H9 (cell line): ENCODE measurements around the gene PKP3. TPM values are rescaled to one million over a fixed set of nuclear protein-coding genes. Genes with fewer than 3 reads are reported as not detected.

Experiments
- DNase-seq: peaks from one replicate; pipeline ENCODE4 v3.0.0-alpha.2; 2017
- H2AFZ ChIP-seq: one replicate; pipeline ENCODE4 v1.6.1; 2013; ENCODE audit warnings: mild to moderate bottlenecking, low read length, control low read depth, moderate library complexity
- H2AK5ac ChIP-seq: 2 replicates; pipeline ENCODE4 v1.6.1; 2013; ENCODE audit warnings: low read length, control low read depth, mixed read lengths; ENCODE audit not compliant: insufficient read length
- H2BK120ac ChIP-seq: one replicate; pipeline ENCODE4 v1.6.1; 2013; ENCODE audit warnings: low read depth, mild to moderate bottlenecking, low read length, control low read depth, inconsistent platforms; ENCODE audit not compliant: poor library complexity, severe bottlenecking
- H2BK12ac ChIP-seq: 2 replicates; pipeline ENCODE4 v1.6.1; 2013; ENCODE audit warnings: low read length, control low read depth, mixed read lengths, low read depth; ENCODE audit not compliant: insufficient read length
- H2BK15ac ChIP-seq: 2 replicates; pipeline ENCODE4 v1.6.1; 2013; ENCODE audit warnings: low read depth, low read length, control low read depth
- H2BK20ac ChIP-seq: one replicate; pipeline ENCODE4 v1.6.1; 2013; ENCODE audit warnings: low read depth, mild to moderate bottlenecking, low read length, control low read depth, inconsistent platforms; ENCODE audit not compliant: poor library complexity, severe bottlenecking
- H2BK5ac ChIP-seq: 2 replicates; pipeline ENCODE4 v1.6.1; 2013; ENCODE audit warnings: low read length, control low read depth, mixed read lengths; ENCODE audit not compliant: insufficient read length
- H3K14ac ChIP-seq: 2 replicates; pipeline ENCODE4 v1.6.1; 2013; ENCODE audit warnings: low read length, control low read depth; ENCODE audit not compliant: insufficient read depth
- H3K18ac ChIP-seq: 2 replicates; pipeline ENCODE4 v1.6.1; 2013; ENCODE audit warnings: low read depth, mild to moderate bottlenecking, mixed read lengths, low read length, control low read depth; ENCODE audit not compliant: insufficient read length
- H3K23ac ChIP-seq: 2 replicates; pipeline ENCODE4 v1.6.1; 2013; ENCODE audit warnings: low read length, control low read depth, mixed read lengths, low read depth; ENCODE audit not compliant: insufficient read length
- H3K23me2 ChIP-seq: 2 replicates; pipeline ENCODE4 v1.6.1; 2013; ENCODE audit warnings: low read depth, mild to moderate bottlenecking, mixed read lengths, low read length, control low read depth; ENCODE audit not compliant: insufficient read length, poor library complexity, severe bottlenecking
- H3K27ac ChIP-seq: 2 replicates; pipeline ENCODE4 v1.5.1; 2013; ENCODE audit warnings: low read length, control low read depth, mixed read lengths, low read depth; ENCODE audit not compliant: insufficient read length
- H3K27me3 ChIP-seq: 2 replicates; pipeline ENCODE4 v1.6.1; 2013; ENCODE audit warnings: low read length, control low read depth, inconsistent platforms; ENCODE audit not compliant: insufficient read depth
- H3K4ac ChIP-seq: 2 replicates; pipeline ENCODE4 v1.6.1; 2013; ENCODE audit warnings: low read depth, mild to moderate bottlenecking, control low read depth, inconsistent platforms, low read length, moderate library complexity
- H3K4me1 ChIP-seq: 2 replicates; pipeline ENCODE4 v1.6.1; 2013; ENCODE audit warnings: low read length, control low read depth, inconsistent platforms; ENCODE audit not compliant: insufficient read depth
- H3K4me2 ChIP-seq: 2 replicates; pipeline ENCODE4 v1.6.1; 2013; ENCODE audit warnings: low read length, control low read depth, mixed read lengths; ENCODE audit not compliant: insufficient read length, insufficient read depth
- H3K56ac ChIP-seq: 2 replicates; pipeline ENCODE4 v1.6.1; 2013; ENCODE audit warnings: low read depth, mild to moderate bottlenecking, mixed read lengths, low read length, control low read depth; ENCODE audit not compliant: insufficient read length
- H3K79me1 ChIP-seq: 2 replicates; pipeline ENCODE4 v1.6.1; 2013; ENCODE audit warnings: low read depth, mild to moderate bottlenecking, moderate library complexity, low read length, control low read depth, inconsistent platforms; ENCODE audit not compliant: insufficient read depth, poor library complexity, severe bottlenecking
- H3K79me2 ChIP-seq: 2 replicates; pipeline ENCODE4 v1.6.1; 2013; ENCODE audit warnings: low read length, control low read depth, inconsistent platforms; ENCODE audit not compliant: insufficient read depth
- H3K9ac ChIP-seq: 2 replicates; pipeline ENCODE4 v1.6.1; 2013; ENCODE audit warnings: low read length, control low read depth, mixed read lengths; ENCODE audit not compliant: insufficient read length; ENCODE audit errors: extremely low read depth
- H3K9me3 ChIP-seq: one replicate; pipeline ENCODE4 v1.6.1; 2013; ENCODE audit warnings: low read depth, low read length, inconsistent platforms; ENCODE audit not compliant: control insufficient read depth
- H3T11ph ChIP-seq: one replicate; pipeline ENCODE4 v1.6.1; 2013; ENCODE audit warnings: mild to moderate bottlenecking, low read length, control low read depth, inconsistent platforms
- H4K20me1 ChIP-seq: one replicate; pipeline ENCODE4 v1.6.1; 2013; ENCODE audit not compliant: control insufficient read depth, insufficient read length, insufficient read depth
- H4K5ac ChIP-seq: 2 replicates; pipeline ENCODE4 v1.6.1; 2013; ENCODE audit warnings: low read depth, mild to moderate bottlenecking, mixed read lengths, low read length, control low read depth; ENCODE audit not compliant: insufficient read length
- H4K8ac ChIP-seq: replicated peaks from 2 replicates; pipeline ENCODE4 v1.6.1; 2013; ENCODE audit warnings: low read length, control low read depth, mixed read lengths, low read depth; ENCODE audit not compliant: insufficient read length
- H4K91ac ChIP-seq: 2 replicates; pipeline ENCODE4 v1.6.1; 2013; ENCODE audit warnings: low read depth, mild to moderate bottlenecking, moderate library complexity, mixed read lengths, low read length, control low read depth; ENCODE audit not compliant: insufficient read length
- H3K27ac Mint-ChIP-seq, 3 experiments: 2 replicates in 2 of 3; 3 replicates in 1 of 3; pipeline ENCODE4 v1.8.0; 2020 to 2021; ENCODE audit warnings: mixed read lengths in 3 of 3, mild to moderate bottlenecking in 1 of 3, moderate library complexity in 1 of 3
- H3K27me3 Mint-ChIP-seq: 2 replicates; pipeline ENCODE4 v1.8.0; 2021; ENCODE audit warnings: low read depth, mild to moderate bottlenecking, moderate library complexity, mixed read lengths
- H3K36me3 Mint-ChIP-seq, 3 experiments: 2 replicates in 2 of 3; 3 replicates in 1 of 3; pipeline ENCODE4 v1.8.0; 2020 to 2021; ENCODE audit warnings: low read depth in 3 of 3, mixed read lengths in 3 of 3; ENCODE audit not compliant: insufficient read depth in 1 of 3
- H3K4me1 Mint-ChIP-seq, 2 experiments: 2 replicates each; pipeline ENCODE4 v1.8.0; 2020; ENCODE audit warnings: mixed read lengths in 2 of 2
- H3K4me3 Mint-ChIP-seq, 2 experiments: 2 replicates in 1 of 2; 3 replicates in 1 of 2; pipeline ENCODE4 v1.8.0; 2020 to 2021; ENCODE audit warnings: mild to moderate bottlenecking in 2 of 2, mixed read lengths in 2 of 2, moderate library complexity in 1 of 2
- H3K9me3 Mint-ChIP-seq, 2 experiments: 2 replicates in 1 of 2; 3 replicates in 1 of 2; pipeline ENCODE4 v1.8.0; 2020; ENCODE audit warnings: mild to moderate bottlenecking in 2 of 2, mixed read lengths in 2 of 2, moderate library complexity in 1 of 2
- WGBS: extraction: QIAGEN DNeasy Blood & Tissue Kit; methylation state at CpG from one replicate; pipeline ENCODE4 v1.1.7; 2013; ENCODE audit warnings: missing lambda C conversion rate, low lambda C conversion rate, mixed read lengths; ENCODE audit not compliant: insufficient read length; ENCODE audit errors: extremely low coverage; 5-methylcytosine and 5-hydroxymethylcytosine counted together
- total RNA-seq: library from RNA; stranded (reverse); gene quantifications from 2 replicates; pipeline ENCODE4 v1.2.1, GENCODE V29; 2021
- TF ChIP-seq, protein P1 (sequence below): fragments of 200-600 bp; sonication (generic); conservative IDR thresholded peaks from 3 replicates; pipeline ENCODE4 v1.8.0; 2021; ENCODE audit warnings: antibody characterized with exemption, mild to moderate bottlenecking

PKP3 gene
- total RNA-seq, 1 experiment from 2014 or later: 41.7 TPM

DNA sequence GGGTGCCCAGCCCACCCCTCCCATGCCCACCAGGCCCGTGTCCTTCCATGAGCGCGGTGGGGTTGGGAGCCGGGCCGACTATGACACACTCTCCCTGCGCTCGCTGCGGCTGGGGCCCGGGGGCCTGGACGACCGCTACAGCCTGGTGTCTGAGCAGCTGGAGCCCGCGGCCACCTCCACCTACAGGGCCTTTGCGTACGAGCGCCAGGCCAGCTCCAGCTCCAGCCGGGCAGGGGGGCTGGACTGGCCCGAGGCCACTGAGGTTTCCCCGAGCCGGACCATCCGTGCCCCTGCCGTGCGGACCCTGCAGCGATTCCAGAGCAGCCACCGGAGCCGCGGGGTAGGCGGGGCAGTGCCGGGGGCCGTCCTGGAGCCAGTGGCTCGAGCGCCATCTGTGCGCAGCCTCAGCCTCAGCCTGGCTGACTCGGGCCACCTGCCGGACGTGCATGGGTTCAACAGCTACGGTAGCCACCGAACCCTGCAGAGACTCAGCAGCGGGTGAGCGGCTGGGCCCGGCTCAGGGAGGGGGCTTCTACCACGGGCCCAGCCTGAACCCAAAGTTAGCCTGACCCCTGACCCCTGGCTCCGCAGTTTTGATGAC, 3.0 kb downstream of the PKP3 start:
- Mint-ChIP-seq H3K36me3 (peaks cover 2 to 18% (median 18%) of the 10 kb centered on the region in 3 experiments; a peak in 5 of 7 replicates), H3K4me3 (no peak overlapping the region), H3K4me1 (peaks cover 2 to 9% of the 10 kb centered on the region in 2 experiments), H3K27me3 (no peaks in the 10 kb centered on the region), H3K27ac (no peak overlapping the region), H3K9me3 (peaks cover 10 to 16% of the 10 kb centered on the region in 2 experiments)
- no peak overlapping the region for H3K27ac ChIP-seq
- H3K27me3 ChIP-seq: no peaks in the 10 kb centered on the region
- DNase-seq: no peak
- H2AK5ac ChIP-seq: no peak overlapping the region
- no peaks in the 10 kb centered on the region for H3K79me1 ChIP-seq
- H3K14ac ChIP-seq: no peak overlapping the region
- H3K23ac ChIP-seq: no peak overlapping the region
- no peak overlapping the region for H2BK12ac ChIP-seq
- no peak overlapping the region for H2BK20ac ChIP-seq
- TF ChIP-seq, protein P1, sequence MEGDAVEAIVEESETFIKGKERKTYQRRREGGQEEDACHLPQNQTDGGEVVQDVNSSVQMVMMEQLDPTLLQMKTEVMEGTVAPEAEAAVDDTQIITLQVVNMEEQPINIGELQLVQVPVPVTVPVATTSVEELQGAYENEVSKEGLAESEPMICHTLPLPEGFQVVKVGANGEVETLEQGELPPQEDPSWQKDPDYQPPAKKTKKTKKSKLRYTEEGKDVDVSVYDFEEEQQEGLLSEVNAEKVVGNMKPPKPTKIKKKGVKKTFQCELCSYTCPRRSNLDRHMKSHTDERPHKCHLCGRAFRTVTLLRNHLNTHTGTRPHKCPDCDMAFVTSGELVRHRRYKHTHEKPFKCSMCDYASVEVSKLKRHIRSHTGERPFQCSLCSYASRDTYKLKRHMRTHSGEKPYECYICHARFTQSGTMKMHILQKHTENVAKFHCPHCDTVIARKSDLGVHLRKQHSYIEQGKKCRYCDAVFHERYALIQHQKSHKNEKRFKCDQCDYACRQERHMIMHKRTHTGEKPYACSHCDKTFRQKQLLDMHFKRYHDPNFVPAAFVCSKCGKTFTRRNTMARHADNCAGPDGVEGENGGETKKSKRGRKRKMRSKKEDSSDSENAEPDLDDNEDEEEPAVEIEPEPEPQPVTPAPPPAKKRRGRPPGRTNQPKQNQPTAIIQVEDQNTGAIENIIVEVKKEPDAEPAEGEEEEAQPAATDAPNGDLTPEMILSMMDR: no peak
- H2AFZ ChIP-seq: no peak overlapping the region
- H4K5ac ChIP-seq: no peak overlapping the region
- H3K9me3 ChIP-seq: no peaks in the 10 kb centered on the region
- no peaks in the 10 kb centered on the region for H3K79me2 ChIP-seq
- H3K56ac ChIP-seq: no peak overlapping the region
- H3K4me1 ChIP-seq: no peaks in the 10 kb centered on the region
- no peak overlapping the region for H4K91ac ChIP-seq
- H4K8ac ChIP-seq: no peak overlapping the region
- H4K20me1 ChIP-seq: peaks cover 2% of the 10 kb centered on the region
- H3K18ac ChIP-seq: no peak overlapping the region
- no peak overlapping the region for H2BK5ac ChIP-seq
- H3K23me2 ChIP-seq: no peaks in the 10 kb centered on the region
- H3K9ac ChIP-seq: no peak overlapping the region
- H3T11ph ChIP-seq: no peak overlapping the region
- no peak overlapping the region; the same call in 1 of the 2 replicates for H2BK15ac ChIP-seq
- no peak overlapping the region for H2BK120ac ChIP-seq
- H3K4ac ChIP-seq: no peak overlapping the region
- no CpG with 5 or more reads among the region's 43 CpGs for WGBS
- no peak overlapping the region for H3K4me2 ChIP-seq
